GM18526 (cell line): ENCODE results near the gene POLR2J.
"Not testable (repeated sequence)": the region's sequence is repeated elsewhere in the genome, so short reads cannot be mapped to it uniquely, and the experiment has no call there.

Source experiments
- POLR2A ChIP-seq: IDR thresholded peaks from 3 replicates; pipeline ENCODE4 v1.6.1; 2011; ENCODE audit not compliant: insufficient read length; ENCODE audit errors: extremely low read depth

Gene POLR2J

GRCh38 chr7:102478314-102479208, at the start of gene POLR2J:
TSS of gene POLR2J (minus strand) at chr7:102478922. CDS start at chr7:102478860, 62 bp downstream.
- not testable (repeated sequence) for TF ChIP-seq POLR2A

GRCh38 chr7:102517550-102518147, 38.9 kb upstream of the POLR2J start, which contains the start of gene RASA4B:
TSS of gene RASA4B (minus strand) at chr7:102517777. CDS start at chr7:102517710, 67 bp downstream.
- not testable (repeated sequence) for TF ChIP-seq POLR2A

GRCh38 chr7:102473271-102473991, 5.3 kb downstream of the POLR2J start:
- no peak for TF ChIP-seq POLR2A

- no peak for TF ChIP-seq POLR2A
These were observed 6.3 kb downstream of the POLR2J start for GRCh38 chr7:102472126-102473041.

- TF ChIP-seq POLR2A = no peak
These were observed 7.0 kb downstream of the POLR2J start for GRCh38 chr7:102471791-102472125.

GRCh38 chr7:102469972-102470825, 8.5 kb downstream of the POLR2J start:
- TF ChIP-seq POLR2A = no peak

GRCh38 chr7:102469351-102469971, 9.3 kb downstream of the POLR2J start:
- TF ChIP-seq POLR2A = no peak

GRCh38 chr7:102468478-102469350, 10.0 kb downstream of the POLR2J start:
- TF ChIP-seq POLR2A = no peak

- no peak for TF ChIP-seq POLR2A
These were observed 10.9 kb downstream of the POLR2J start for GRCh38 chr7:102467581-102468477.

- no peak for TF ChIP-seq POLR2A
These were observed 12.6 kb downstream of the POLR2J start for GRCh38 chr7:102466097-102466496.

GRCh38 chr7:102464577-102465280, 14.0 kb downstream of the POLR2J start, which contains the start of the genes ALKBH4 and LRWD1:
TSS of gene ALKBH4 (minus strand) at chr7:102464863. CDS start at chr7:102464836, 27 bp downstream.
TSS of gene LRWD1 (plus strand) at chr7:102464984. CDS start at chr7:102465081, 97 bp downstream.
- TF ChIP-seq POLR2A = peak; percentile 87
